ENCODE results near the gene PNKP. TPM values are rescaled to one million over a fixed set of nuclear protein-coding genes. Genes with fewer than 3 reads are reported as not detected.

PNKP gene
- total RNA-seq, 4 donors from 2014 or later: 14.9 to 43.4 (median 21.1) TPM

- ATAC-seq (no peak), DNase-seq (no peak)
- Histone ChIP-seq H3K27ac (no peak overlapping the region), H3K4me1 (peaks cover 0 to 11% of the 10 kb centered on the region in 2 donors), H3K9me3 (no peaks in the 10 kb centered on the region), H3K27me3 (no peaks in the 10 kb centered on the region), H3K4me3 (no peak overlapping the region), H3K36me3 (peaks cover 0 to 21% of the 10 kb centered on the region in 2 donors)
- intact Hi-C loops (cut with DNase I; ENCODE audit: low total_unique reads): no loop called here
- TF ChIP-seq POLR2A (IDR thresholded peaks at IDR 0.05): no peak
- TF ChIP-seq CTCF (IDR thresholded peaks at IDR 0.05 in 4 of 5, conservative IDR thresholded peaks at IDR 0.05 in 1 of 5): no peak
- in situ Hi-C loops (cut with MboI; ENCODE audit: low sequenced_read_pairs in 4 of 4): no loop called here
These were observed 39.6 kb upstream of the PNKP start for GRCh38 chr19:49906879-49907564.

- no peak for ATAC-seq
- DNase-seq: no peak
- H3K4me3 ChIP-seq: no peak overlapping the region
- H3K36me3 ChIP-seq: peaks cover 0 to 16% of the 10 kb centered on the region in 2 donors
- H3K4me1 ChIP-seq: peaks cover 0 to 7% of the 10 kb centered on the region in 2 donors
- H3K9me3 ChIP-seq: no peaks in the 10 kb centered on the region
- intact Hi-C loops (cut with DNase I; ENCODE audit: low total_unique reads) (no loop called here), in situ Hi-C loops (cut with MboI; ENCODE audit: low sequenced_read_pairs in 4 of 4) (no loop called here)
- TF ChIP-seq POLR2A (IDR thresholded peaks at IDR 0.05) (no peak), CTCF (IDR thresholded peaks at IDR 0.05 in 4 of 5, conservative IDR thresholded peaks at IDR 0.05 in 1 of 5) (no peak)
- H3K27me3 ChIP-seq: no peaks in the 10 kb centered on the region
- no peak overlapping the region for H3K27ac ChIP-seq
These were observed 36.8 kb upstream of the PNKP start for GRCh38 chr19:49904136-49904535.

GRCh38 chr19:49896863-49897621 lies 29.7 kb upstream of the PNKP start, which contains the start of gene IL4I1:
TSS of gene IL4I1 (minus strand) at chr19:49896887. CDS start at chr19:49896160, 727 bp downstream.
- no peak for DNase-seq
- intact Hi-C loops (cut with DNase I; ENCODE audit: low total_unique reads): no loop called here
- H3K27ac ChIP-seq: peak within 1 kb of the TSS in 3 of 4 donors; percentile 20 to 39 (median 33)

GRCh38 chr19:49895566-49896297 lies 28.4 kb upstream of the PNKP start:
- in situ Hi-C loops (cut with MboI; ENCODE audit: low sequenced_read_pairs in 4 of 4): no loop called here
- Histone ChIP-seq H3K9me3 (no peaks in the 10 kb centered on the region), H3K27me3 (peaks cover 3 to 8% (median 6%) of the 10 kb centered on the region in 3 donors), H3K4me3 (no peak overlapping the region), H3K36me3 (no peaks in the 10 kb centered on the region), H3K27ac (no peak overlapping the region), H3K4me1 (no peaks in the 10 kb centered on the region)
- no peak for TF ChIP-seq CTCF (IDR thresholded peaks at IDR 0.05 in 4 of 5, conservative IDR thresholded peaks at IDR 0.05 in 1 of 5)
- TF ChIP-seq POLR2A (IDR thresholded peaks at IDR 0.05): no peak
- no peak for ATAC-seq
- intact Hi-C loops (cut with DNase I; ENCODE audit: low total_unique reads): no loop called here
- no peak for DNase-seq

More at GRCh38 chr19:49896863-49897621, 29.7 kb upstream of the PNKP start, which contains the start of gene IL4I1:
- ATAC-seq: no peak
- Histone ChIP-seq H3K36me3 (no peaks in the 10 kb centered on the region), H3K27me3 (peaks cover 0 to 6% (median 0%) of the 10 kb centered on the region in 3 donors), H3K4me3 (no peak within 1 kb of the TSS), H3K4me1 (no peaks in the 10 kb centered on the region), H3K9me3 (no peaks in the 10 kb centered on the region)
- in situ Hi-C loops (cut with MboI; ENCODE audit: low sequenced_read_pairs in 4 of 4): no loop called here
- TF ChIP-seq CTCF (IDR thresholded peaks at IDR 0.05 in 4 of 5, conservative IDR thresholded peaks at IDR 0.05 in 1 of 5): no peak
- no peak for TF ChIP-seq POLR2A (IDR thresholded peaks at IDR 0.05)

All from gastrocnemius medialis (tissue), 4 donors.